GM21528 (cell line): ENCODE results near the gene COL9A1.

Experiments used
- ATAC-seq: cut with Tn5 transposase; IDR thresholded peaks from one replicate; pipeline ENCODE4 v1.9.1; 2021; ENCODE audit warnings: mild to moderate bottlenecking, moderate library complexity; ENCODE audit not compliant: unreplicated experiment, low FRiP score

COL9A1 gene

DNA sequence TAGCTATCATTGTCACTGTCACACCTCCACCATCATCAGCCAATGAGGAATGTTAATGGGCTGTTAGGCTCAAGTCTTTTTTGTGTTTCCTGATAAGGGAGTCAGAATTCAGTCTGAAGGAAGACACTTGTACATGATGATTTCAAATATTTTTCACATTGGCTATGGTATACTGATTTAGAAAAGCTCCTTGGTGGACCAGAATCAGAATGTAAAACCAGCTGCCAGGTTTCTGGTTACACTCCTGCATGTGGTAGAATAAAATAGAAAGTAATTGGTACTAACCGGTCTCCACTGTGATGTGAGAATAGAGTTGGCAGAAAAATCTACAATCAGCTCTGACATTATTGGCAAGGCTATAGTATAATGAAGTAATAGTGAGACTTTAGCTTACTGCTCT is 10.7 kb downstream of the COL9A1 start:
- no peak for ATAC-seq

DNA sequence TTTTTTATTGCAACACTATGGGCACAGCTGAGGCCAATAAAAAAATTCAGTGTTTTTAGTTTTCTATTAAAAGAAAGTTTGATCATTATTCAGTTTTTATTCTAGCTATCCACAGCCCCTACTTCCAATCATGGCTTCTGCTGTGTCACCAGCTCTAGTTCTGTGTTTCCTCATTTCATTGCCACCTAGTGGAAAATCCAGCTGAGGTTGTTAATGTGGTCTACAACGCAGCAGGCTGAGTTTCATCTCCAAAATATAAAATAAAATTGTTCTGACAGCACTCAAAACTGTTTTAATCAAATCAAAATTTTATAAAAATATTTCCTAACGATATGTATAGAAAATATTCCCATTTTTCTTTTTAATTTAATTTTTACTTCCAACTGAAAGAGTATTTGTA is 13.6 kb downstream of the COL9A1 start:
- ATAC-seq = no peak

DNA sequence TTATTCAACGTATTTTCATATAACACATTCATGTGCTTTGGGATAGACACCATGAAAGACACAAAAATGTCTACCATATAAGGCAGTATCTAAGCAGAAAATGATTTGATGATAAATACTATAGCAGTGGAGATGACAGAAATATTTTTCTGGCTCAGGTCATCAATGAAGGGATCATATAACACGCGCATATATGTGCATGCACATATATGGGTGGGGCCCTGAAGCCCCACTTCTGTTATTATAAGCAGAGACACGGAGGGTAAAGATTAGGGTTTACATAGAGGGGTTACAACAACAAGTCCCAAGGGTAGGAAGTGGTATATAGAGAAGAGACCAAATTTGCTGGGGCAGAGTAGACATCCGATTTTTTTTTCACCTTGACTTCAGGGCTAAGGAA is 16.0 kb downstream of the COL9A1 start:
- ATAC-seq = no peak

DNA sequence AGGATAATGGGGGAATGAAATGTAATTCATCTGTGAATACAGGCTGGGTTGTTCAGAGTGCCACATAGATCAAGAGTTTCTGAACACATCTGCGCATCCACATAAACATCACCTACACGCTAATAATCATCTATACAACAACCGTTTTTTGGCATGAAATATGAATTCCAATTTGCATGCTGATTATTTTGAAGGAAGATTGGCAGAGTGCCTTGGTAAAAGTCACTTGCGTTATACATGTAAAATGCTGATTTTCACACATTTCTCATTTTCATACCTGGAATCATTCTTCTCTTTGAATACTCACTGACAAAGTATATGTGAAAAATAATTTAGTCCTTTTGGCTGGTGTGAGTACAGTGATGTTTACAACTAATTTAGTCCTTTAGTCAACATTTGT is 17.7 kb downstream of the COL9A1 start:
- no peak for ATAC-seq

DNA sequence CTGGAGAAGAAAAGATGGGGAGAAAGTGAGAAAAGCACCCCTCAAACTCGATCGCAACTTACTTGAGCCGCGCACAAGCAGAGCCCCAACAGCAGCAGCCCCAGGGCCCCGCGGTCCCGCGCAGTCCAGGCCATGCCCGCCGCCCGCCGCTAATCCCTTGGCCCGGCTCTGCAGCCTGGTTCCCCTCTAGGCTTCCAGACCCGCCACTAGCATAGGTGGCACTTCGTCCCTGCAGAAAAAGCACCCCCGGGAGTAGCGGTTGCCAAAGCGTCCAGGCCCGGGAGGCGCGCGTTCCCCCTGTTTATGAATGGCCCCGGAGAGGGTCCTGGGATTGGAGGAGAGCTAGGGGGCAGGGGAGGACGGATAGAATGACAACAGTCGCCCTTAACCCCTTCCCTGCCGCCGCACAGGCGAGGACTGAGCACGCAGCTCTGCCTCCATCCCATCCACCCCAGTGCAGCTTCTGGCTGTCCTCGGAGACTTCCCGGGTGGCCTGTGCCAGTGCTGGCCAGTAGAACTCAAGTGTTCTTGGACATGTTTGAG is 19.9 kb downstream of the COL9A1 start:
- no peak for ATAC-seq

DNA sequence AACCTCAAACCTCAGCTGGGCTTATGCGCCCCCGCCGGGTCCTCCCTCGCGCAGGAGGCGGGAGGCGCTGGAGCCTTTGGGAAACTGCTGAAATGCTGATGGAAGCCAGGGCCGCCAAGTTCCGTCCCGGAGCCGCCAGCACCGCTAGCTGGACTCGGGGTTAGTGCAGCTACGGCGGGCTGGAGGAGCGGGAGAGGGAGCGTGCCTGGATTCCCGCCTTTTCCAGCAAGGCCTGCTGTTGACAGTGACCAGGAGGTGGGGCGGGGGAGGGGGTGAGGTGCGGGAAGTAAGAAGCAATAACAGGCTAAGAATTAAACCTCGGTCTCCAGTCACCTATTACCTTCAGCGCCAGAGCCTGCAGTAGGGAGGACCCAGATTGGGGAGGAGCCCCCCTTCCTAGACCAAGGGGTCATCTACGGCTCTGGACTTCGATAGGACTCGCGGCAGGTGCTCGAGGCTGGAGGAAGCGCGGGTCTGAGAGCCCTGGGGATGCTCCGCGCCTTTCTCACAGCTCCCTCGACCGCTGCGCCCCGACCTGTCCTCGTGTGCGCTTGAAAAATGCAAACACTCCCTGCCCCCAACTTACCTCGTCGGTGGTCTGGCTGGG is 20.5 kb downstream of the COL9A1 start:
- no peak for ATAC-seq

DNA sequence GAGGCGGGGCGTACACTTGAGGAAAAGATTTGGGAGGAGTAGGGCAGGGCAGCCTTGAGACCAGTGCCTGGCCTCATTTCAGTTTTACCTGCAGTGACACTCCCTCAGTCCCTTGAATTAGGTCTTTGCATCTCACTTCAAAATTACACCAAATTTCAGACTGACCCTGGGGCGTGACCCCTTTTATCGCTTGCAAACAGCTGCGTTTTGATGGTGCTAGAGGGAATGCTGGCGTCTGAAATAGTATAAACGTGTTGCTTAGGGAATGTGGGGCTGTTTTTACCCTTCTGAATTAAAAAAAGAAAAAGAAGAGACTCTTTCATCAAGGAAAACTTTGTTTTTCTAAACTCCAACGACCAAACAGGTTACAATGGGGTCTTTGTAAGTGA is 21.0 kb downstream of the COL9A1 start:
- no peak for ATAC-seq

DNA sequence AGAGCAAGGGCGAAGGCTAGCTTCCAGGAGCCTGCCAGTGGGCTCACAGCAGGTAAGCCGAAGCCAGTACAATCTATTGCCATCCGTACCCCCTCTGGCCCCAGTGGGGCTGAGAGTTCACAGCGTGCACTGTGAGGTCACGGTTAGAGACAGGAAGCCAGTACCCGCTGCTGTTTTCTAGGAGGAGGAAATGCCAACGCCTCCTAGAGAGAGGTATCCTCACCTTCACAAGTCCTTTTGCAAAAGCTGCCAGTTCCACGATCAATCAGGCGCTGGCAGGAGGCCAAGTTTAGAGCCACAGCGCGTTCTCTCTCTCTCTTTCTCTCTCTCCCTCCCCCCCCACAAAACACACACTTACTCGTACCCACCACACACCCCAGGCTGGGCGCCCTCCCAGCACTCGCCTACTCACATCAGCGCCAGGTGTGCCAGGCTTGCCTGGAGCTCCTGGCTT is 22.5 kb downstream of the COL9A1 start:
- no peak for ATAC-seq

DNA sequence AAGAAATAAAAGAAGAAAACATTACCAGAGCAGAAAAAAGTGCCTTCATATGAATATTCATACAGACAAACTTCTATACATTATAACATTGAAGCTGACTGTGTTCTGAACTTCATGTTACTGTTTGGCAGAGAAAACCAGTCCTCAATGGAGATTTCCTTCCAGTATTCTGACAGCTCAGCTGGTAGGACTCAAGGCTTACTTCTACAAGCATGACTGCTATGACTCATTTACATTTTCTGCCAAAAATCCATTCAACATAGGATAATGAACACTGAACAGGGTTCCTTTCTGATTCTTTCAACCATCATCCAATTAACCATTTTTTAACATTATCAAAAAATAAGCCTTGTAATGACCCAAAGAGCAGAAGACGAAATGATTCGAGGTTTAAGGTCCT is 25.4 kb downstream of the COL9A1 start:
- no peak for ATAC-seq

DNA sequence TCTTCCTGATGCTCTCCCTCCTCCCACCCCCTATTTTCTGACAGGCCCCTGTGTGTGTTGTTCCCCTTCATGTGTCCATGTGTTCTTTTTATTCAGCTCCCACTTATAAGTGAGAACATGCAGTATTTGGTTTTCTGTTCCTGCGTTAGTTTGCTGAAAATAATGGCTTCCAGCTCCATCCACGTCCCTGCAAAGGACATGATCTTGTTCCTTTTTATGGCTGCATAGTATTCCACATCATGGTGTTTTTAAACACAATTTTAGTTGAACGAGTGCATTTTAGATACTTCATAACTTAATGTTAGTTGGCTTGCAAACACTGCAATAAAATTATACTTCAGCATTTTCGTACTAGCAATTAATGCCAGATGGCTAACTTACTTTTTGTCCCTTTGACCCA is 28.5 kb downstream of the COL9A1 start:
- no peak for ATAC-seq

DNA sequence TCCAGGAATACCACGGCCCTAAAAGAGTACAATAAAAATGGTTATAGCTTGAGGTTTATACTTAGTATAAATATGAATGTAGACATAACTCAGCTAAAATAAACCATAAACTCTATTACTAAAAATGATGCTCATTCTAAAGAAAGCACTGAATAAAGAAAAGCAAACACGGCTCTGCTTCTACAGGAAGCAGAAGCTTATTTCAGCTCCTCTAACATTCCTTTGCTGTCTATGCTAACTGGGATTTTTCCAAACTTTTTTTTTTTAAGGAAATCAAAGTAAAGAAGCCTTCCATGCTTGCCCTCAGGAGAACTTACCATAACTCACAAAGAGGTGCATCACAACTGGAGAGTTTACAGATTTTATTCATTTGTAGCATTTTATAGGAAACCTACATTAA is 30.8 kb downstream of the COL9A1 start:
- no peak for ATAC-seq

DNA sequence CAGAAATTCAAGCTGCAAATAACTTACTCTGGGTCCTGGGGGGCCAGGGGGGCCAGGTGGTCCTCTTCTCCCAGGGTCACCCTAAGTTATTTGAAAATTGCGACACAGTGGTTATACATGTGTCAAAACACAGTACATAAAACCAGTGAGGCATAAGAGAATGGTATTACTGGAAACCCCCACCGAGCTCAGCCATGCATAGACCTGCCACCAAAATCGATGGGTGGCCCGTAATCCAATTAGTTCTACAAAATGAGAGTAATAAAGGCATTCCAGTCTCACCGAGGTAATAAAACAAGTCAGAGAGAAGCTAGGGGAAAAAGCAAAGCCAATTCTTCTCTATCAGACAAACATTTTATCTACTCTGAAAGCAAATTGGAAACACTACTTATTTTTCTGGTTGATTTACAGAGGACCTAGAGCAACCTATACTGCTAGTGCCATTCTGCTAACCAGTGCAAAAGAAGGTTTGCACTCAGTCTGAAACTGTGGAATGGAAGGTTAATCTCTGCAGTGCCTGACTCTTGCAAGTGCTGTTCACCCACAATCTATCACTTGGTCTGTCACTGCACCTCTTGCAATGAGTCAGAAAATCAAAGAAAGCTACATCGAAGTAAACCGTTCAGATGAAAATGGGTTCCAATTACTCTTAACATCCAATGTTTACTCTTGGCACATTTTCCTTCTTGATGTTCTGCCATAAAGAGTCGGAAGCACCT is 32.4 kb downstream of the COL9A1 start:
- no peak for ATAC-seq

DNA sequence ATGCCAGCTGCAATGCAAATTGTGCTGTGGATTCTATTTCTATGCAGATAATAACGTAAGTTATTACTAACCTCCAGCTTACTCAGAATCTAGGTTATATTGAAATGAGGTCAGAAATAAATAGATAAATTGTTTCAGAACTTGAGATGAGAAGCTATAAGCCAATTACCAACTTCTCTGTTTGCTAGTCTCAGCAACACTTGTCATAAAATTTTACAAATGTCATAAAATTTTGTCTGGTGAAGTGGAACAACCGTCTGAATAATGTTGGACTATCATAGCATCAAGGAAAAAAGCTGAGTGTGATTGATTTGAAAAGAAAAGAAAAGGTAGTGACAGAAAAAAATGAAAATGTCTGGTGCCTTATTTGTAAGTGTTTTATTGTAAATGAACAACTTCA is 36.7 kb downstream of the COL9A1 start:
- ATAC-seq = no peak

DNA sequence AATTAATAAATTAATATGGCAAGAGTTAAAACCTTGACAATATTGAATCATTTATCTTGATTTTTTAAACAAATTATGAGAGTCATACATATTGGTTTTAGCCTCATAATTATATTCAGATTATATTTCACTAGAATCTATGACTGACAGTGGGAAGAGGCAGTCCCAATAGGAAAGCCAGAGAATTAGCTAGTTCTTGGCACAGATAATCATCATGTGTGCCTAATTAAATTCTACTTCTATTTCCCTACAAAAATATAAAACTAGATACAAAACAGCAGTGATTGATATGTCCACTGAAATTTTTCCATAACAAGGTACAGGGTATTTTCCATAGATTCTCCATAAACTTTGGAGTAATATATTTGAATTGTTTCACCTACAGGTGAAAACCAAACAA is 38.6 kb downstream of the COL9A1 start:
- no peak for ATAC-seq

DNA sequence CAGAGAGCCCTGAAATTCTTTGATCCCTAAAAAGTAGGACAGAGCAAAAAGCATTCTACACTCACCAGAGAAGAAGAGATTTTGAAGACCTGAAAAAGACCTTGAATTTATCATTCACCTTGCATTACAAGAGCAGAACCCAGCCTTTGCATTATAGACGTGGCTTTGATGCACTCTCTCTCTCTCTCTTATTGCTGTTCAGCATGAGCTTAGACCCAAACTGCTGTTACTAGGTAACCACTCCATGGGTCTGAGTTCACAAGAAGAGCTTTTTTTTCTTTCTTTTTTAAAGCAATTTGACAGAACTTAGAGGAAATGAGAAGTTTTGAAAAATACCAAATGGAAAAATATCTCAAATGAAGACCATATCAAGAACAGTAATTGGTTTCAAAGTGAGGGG is 44.4 kb downstream of the COL9A1 start:
- no peak for ATAC-seq

DNA sequence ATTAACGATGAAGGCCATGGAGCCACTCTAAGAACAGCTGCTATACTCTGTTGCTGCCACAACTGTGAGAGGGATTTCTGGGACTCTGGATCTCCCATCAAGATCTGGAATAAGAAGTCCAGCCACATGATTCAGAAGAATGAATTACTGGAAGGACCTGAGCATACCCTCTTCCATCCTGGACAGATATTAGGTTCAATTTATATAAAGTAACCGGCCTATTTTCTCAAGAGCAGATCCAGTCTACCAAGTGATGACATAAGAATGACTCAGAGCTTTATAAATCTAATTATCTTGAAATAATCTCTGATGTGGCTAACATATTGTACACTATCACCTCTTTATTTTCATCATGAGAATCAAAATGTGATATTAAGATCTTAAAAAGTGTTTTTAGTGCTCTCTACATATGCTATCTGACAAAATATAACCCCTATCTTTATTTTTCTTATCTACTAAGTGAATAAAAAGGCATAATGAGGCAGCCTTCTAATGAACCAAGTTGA is 45.1 kb downstream of the COL9A1 start:
- ATAC-seq = no peak

DNA sequence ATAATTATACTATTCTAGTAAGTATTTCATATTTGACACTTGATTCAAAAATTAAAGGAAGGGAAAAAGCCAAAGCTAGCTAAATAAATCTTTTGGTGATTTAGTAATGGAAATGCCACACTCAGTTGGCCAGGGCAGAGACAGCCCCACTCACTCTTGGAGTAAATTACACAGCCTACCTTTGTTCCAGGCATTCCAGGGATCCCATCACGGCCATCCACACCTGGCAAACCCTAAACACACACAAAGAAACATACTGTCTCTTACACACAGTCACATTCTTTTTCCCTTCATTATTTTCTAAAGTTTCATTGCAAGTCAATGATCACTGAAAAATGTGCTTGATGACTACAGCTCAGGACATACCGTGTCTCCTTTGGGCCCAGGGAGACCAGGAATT is 48.1 kb downstream of the COL9A1 start:
- no peak for ATAC-seq

DNA sequence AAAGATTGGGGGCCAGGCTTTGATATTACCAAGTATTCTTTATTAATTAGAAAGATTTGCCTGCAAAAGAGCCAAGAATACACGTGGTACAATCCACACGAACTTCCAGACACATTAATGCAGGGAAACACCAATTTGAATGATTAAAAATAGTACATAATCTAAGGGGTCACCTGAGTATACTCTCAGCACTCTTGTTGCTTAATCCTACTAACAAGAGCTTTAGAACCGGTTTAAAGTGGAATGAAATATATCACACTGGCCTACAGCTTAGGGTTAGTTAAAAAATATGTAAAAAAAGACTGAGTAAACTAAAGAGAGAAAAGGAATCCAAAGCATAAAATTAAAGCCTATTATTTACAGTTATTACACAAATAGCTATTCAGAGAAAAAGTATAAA is 49.0 kb downstream of the COL9A1 start:
- no peak for ATAC-seq

DNA sequence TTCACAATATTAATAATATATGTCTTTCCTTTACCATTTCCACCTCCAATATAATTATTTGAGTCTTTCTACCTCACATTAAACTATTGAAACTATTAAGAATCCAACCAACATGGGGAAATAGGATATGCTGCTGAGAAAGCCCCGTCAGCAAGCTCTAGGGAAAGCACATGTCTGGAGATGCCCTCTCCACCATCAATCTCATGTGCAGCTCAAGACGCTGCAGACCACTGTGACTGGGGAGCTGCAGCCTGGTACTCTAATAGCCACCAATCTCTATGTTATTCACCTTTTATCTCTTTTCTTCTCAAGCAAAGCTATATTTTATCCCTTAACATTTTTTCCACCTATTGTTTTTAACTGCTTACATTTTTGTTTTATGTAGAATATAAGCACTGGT is 50.3 kb downstream of the COL9A1 start:
- ATAC-seq = no peak

DNA sequence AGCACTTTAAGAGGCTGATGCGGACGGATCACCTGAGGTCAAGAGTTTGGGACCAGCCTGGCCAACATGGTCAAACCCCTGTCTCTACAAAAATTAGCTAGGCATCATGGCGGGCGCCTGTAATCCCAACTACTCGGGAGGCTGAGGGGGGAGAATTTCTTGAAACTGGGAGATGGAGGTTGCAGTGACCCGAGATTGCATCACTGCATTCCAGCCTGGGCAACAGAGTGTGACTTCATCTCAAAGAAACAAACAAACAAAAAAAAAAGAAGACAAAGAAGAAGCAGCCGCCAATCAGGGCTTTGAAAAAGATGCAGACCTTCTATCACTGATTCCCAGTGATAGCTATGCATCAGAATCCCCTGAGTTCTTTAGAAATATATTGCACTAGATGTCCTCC is 56.8 kb downstream of the COL9A1 start:
- ATAC-seq = no peak

DNA sequence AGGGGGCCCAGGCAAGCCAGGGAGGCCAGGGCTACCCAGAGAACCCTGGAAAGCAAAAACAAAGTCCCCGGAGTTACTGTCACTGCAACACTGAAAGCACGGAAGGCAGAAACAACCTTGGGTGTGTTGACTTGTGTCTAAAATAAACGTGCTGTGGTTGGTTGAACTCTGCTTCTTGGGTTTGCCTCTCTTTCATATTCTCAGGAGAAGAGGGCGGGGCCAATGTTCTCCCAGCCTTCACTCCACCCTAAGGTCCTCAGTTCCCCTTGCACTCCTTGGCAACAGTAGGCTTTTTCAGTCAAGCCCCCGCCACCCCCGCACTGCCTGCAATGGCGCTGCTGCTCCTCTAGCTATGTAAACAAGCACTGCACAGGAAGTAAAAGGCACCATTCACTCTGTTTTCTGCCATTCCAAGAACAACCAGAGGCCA is 60.9 kb downstream of the COL9A1 start:
- no peak for ATAC-seq

DNA sequence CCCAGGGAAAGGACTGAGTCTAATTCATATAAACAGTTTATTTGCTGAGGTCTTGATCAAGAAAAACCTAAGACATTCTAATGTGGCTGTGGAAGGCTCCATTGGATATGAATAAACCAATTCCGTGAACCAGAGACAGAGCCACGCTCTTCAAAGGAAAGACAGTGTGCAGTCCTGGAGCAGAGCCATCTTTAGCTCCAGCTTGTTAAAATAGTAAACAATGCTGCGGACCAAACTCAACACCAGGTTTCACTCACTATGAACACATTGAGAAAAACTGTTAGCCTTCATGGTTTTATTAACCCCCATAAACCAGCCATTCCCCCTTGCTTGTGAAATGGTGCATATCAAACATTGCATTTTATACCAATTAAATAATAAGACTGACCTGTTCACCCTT is 61.9 kb downstream of the COL9A1 start:
- ATAC-seq = no peak
